ENCODE measurements around the gene ELF5.

Gene ELF5

DNA sequence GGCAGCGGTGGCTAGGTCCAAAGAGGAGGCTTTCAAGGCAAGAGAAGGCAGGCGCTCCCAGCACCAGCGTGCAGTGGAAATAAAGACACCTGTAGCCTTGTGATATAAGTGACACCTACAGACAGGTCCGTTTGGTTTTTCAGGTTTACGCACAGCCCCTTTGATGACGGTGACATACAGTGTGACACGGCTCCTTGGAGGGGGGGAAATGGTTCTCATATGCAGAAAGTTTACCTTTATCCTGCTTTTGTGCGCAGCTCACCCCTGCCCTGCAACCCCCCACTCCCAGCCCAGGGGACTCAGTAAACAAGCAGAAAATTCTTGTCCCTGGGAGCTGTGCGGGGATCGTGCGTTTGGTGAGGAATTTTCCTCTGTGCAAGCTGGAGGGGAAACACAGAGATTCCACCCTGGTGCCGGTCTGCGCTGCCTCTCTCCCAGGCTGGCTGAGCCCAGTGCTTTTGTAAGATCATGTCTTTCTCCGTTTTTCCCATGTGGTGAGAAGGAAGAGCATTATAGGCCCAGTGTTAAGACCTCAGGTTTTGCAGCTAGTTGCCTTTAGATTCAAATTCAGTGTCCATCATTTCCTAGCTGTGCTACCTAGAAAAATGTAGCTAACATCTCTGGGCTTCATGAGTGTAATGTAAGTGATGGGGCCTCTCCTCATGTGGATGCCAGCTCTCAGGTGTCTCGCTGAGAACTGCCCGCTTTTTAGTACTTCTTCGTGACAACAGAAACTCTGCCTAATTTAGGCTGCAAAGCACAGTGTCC is at the start of gene ELF5:
ELF5 (minus strand) TSS at position 113 of the 768 bp plus-strand sequence. CDS start 8,045 bp downstream, outside the sequence.
- DNase-seq (ENCODE audit: low read depth in 2 of 2), result no peak

DNA sequence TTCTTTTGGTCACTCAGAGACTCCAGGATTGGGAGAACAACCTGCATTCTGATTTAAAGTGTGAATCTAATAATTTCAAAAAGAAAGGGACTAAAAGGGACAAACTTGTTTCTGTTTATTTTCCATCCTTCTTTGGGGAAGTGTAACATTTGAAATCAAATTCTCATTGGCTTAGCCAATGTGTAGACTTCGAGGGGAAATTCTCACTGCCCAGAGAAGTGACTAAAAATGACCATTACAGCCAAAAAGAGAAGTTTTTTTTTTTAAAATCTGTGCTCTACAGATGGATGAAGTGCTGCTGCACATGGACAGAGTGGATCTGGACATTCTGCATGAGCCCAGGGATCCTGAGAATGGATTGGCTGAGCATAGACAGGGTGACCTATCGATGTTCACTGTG is 49.4 kb upstream of the ELF5 start:
- DNase-seq (ENCODE audit: low read depth in 2 of 2), result no peak

DNA sequence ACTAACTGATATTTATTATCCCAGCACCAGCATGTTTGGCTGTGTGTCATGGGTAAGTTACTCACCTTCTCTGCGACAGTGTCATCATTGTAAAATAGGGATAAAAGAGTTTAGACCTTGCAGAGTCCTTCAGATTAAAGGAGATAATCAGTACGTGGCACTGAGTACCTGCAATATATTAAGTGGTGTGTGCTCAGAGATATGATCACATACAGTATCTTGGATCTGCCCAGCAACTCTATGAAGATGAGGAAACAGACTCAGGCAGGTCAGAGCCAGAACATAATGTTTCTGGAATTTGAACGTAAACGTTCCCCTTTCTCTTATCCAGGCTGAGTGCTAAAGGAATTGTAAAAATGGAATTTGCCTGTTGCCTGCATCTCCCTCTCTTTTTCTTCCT is 46.9 kb upstream of the ELF5 start:
- DNase-seq (ENCODE audit: low read depth in 2 of 2), result no peak

DNA sequence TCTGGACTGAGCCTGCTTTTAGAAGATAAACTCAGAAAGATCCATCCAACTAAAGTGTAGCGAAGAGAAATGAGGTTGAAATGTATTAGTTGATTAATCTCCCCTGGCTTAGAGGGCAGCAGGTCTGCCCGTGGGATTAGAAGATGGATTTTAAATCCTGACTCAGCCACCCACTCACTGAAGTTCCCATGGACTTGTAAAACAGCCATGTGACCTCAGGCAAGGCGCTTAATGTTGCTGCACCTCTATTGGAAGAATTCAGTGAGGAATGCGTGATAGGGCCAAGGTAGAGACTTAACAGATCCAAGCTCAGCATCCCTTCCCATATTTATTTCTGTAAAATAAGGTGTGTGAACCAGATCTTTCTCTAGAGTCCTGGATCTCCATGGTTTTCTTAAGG is 45.1 kb upstream of the ELF5 start:
- DNase-seq (ENCODE audit: low read depth in 2 of 2), result no peak

DNA sequence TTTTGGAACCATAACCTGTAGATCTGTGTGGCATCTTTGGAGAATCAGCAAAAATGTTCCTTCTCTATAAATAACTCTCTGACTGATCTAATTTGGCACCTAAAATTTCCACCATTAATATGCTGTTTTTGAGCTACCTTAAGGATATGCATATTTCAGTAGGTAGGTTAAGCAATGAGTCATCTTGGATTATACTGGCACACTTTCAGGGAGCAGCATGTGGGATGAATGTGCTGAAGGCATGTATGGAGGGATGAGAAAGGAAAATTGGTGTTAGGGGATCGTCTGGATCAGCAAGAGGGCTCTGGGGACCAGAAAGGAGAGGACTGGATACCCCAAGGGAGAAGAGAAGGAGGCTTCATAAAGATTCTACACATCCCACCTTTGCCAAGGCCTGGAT is 44.6 kb upstream of the ELF5 start:
- no peak for DNase-seq (ENCODE audit: low read depth in 2 of 2)

DNA sequence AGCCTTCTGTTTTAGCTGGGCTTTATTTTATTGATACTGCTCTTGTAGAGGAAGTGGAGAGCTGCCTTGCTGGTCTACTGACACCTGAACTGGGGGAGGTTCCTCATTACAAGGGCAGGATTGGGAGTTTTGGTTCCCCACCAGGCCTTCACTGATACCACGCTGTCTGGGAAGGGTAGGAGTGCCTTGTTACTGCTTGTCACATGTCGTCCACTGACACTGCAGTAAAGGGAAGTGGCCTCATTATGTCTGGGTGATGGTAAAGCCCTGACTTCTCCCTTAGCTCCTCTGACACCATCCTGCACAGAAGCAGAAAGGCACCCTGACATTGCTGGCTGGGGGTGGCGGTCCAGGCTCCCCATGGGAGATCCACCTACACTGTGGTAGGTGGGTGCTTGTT is 38.7 kb upstream of the ELF5 start:
- DNase-seq (ENCODE audit: low read depth in 2 of 2), result no peak

DNA sequence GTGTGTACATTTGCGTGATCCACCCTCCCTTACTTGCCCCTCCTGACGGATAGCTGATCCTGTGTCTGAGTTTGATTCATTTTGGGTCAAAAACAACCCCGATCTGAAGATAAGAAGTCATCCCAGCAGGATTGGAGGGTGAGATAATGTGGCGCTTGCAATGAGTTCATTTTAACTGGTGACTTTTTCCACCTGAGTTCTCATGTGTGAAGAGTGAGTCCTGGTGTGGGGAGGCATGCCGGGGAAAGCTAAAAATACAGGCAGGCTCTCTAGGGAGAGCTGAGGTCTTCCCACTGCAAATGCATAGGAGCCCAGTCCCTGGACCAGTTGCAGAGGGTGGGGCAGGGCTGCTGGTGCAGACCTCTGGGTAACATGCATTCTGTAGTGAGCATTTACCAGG is 35.7 kb upstream of the ELF5 start:
- no peak for DNase-seq (ENCODE audit: low read depth in 2 of 2)

DNA sequence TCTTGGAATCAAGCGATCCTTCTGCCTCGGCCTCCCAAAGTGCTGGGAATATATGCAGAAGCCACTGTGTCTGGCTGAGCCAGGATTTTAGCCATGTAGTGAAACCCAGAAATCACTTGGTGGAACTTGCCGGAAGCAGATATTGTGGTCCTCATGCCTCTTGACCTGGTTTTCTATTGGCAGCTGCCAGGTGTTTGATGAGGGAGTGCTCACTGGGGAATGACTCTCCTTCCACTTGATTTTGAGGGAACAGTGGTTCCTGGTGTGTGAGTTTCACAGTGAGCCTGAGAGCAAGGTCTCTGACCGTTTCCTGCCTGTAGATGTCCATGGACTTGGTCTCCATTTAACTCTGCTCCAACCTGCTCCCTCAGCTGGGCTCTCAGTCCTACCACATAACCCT is 34.7 kb upstream of the ELF5 start:
- DNase-seq (ENCODE audit: low read depth in 2 of 2), result no peak

DNA sequence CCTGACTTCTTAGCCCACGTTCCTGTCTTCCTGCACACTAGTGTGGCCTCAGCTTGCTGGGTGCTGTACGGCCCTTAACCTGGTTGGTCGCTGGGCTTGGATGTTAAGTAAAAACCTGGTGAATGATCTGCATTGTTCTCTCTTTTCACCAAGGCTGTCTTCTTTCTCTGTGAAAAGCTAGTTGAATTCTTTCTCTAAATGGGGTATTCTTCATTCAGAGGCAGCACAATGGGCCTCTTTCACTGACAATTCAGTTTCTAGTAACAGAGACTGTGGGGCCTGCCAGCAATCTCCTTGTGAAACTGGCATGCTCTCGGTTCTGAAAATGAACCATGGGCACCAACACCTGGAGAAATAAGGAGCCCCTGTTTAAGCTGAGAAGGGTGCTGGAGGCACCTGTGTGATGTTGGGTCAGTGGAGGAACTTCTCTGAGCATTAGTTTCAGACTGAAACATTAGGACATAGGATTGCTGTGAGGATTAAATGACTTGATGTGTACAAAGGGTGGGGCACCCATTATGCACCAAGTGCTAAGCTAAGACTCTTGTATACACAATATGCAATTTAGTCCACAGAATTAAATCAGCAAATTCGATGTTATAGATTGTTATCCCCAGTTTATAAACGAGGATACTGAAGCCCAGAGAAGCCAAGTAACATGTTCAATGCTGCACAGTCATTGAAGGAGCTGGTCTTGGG is 33.1 kb upstream of the ELF5 start:
- no peak for DNase-seq (ENCODE audit: low read depth in 2 of 2)

DNA sequence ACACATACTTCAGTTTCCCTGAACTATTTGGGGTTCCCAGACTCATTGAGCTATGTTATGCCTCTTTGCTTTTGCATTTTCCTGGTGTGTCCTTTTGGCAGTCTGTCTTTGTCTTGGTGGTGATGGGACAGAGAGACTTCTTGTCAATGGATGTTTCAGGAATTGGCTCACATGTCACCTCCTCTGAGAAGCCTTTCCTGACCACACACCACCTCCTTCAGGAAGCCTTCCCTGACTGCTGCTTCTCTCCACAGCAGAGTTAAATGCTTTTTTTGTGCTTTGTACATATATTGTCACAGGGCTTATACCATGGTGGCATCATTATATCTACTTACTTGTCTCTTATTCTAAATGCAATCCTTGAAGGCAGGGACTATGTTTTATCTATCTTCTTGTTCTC is 28.5 kb upstream of the ELF5 start:
- no peak for DNase-seq (ENCODE audit: low read depth in 2 of 2)

DNA sequence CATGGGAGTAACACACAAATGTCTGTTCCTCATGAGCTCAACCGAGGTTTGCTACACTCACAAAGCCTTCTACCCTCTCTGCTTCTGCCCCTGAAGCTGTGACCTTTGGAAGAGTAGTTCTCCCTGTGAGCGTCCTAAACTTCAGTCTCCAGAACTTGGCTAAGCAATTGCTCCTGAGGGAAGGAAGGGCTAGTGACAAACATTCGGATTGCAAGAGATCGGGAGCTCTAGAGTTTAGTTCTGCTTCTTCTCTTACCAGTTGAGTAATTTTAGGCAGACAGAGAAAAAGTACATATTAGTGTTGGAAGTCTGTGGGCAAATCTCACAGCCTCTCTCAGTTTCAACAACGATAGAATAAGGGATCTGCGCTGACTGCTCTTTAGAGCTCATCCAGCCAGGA is 27.3 kb upstream of the ELF5 start:
- no peak for DNase-seq (ENCODE audit: low read depth in 2 of 2)

DNA sequence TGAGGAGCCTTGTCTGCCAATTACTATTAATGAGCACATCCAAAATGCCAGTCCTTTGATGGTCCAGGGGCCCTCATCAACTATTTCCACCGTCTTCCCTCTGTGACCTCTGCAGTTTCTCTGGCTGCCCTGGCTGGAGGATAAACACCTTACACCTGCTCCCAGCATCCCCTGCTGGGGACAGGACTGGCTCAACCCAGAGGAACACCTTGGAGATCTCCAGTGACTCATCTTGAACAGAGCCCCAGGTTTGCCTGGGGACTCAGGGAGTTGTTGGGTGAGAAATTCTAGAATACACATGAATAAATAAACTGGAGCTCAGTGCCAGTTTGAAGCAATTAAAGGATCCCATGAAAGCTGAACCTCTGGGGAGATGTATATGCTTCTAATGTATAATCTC is 24.0 kb upstream of the ELF5 start:
- no peak for DNase-seq (ENCODE audit: low read depth in 2 of 2)

DNA sequence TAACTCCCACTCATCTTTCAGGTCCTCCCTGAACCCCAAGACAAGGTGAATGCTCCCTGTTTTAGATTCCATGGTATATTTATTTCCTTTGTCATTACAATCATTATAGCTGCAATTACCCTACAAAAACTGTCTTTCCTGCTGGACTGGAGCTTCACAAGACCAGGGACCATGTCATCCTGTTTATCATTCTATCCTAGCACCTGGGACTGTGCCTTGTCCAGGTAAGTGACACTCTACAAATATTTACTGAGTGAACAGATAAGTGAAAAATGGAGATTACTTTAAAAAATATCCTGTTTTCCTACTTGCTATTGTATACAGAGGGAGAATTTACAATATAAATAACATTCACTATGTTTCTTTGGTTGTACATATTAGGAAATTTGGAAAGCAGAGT is 22.5 kb upstream of the ELF5 start:
- DNase-seq (ENCODE audit: low read depth in 2 of 2), result no peak

DNA sequence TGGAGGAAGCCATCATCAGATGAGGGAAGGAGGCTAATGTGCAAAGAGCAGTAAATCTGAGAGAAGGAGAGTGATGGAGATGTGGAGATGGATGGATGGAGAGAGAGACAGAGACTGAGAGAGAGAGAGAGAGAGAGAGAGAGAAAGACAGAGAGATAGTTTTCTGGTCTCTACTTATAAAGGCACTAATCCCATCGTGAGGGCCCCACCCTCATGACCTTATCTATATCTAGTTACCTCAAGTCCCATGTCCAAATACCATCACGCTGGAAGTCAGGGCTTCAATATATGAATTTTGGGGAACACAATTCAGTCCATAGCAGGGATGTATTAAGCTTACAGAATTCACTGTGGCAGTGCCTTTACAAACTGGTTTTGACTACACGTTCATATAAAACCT is 21.2 kb upstream of the ELF5 start:
- DNase-seq (ENCODE audit: low read depth in 2 of 2), result no peak

DNA sequence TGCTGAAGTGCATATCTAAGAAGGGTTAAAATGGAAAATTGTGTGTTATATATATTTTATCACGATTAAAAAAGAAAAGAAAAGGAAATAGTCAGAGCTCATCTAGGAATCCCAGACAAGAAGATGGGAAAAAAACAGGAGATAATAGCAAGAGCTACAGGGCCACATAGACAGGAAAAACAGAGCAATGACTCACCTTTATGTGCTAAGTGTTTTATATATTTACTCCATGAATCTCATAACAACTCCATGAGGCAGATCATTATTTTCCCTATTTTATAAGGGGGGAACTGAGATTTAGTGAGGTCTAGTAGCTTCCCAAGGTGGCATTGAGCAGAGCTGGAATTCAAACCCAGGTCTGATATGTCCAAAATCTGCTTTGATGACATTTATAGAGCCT is 18.1 kb upstream of the ELF5 start:
- DNase-seq (ENCODE audit: low read depth in 2 of 2), result no peak

DNA sequence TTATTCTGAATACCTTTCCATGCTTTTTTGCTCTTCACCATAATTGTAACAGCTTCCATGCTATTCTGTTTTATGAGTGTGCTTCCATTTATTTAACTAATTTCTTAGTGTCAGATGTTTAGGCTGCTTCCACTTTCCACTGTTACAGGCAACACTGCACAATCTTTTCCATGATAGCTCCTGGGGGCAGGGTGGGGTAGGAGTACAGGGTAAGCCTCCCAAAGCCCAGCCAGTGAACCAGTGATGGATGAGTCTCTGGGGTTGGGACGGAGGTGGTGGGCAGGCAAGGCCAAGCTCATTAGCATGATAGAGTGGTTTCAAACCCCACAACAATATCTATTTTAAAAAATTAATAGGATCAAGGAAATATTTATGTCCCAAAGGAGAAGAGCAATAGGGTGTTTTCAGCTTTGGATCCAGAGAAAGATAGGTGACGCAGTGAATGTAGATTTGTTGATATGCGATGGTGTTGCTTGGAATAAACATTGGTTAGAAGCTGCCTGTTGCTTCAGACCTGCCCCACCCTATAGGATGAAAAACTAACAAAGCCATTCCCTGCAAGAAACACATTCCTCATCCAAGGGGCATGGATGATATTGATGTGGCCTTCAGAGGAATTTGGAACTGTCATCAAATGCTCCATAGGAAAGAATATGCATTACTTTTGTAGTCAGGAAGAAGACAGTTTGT is 17.1 kb upstream of the ELF5 start:
- DNase-seq (ENCODE audit: low read depth in 2 of 2), result no peak

DNA sequence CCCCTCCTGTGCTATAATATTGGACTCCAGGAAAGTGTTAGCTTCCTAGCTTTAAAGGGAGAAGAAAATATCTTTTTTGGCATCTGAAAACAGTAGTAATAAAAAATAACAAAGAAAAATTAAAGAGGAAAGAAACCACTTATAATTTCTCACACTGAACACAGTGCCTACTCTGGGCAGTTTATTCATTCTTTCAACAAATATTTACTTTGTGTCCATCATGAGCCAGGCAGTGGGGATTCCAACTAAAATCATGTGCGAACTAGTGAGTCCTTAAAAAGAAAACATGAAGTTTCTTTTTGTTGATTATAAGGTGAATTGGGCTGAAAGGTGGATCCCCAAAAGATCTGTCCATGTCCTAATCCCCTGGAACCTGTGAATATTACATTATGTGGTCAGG is 16.0 kb upstream of the ELF5 start:
- DNase-seq (ENCODE audit: low read depth in 2 of 2), result no peak

DNA sequence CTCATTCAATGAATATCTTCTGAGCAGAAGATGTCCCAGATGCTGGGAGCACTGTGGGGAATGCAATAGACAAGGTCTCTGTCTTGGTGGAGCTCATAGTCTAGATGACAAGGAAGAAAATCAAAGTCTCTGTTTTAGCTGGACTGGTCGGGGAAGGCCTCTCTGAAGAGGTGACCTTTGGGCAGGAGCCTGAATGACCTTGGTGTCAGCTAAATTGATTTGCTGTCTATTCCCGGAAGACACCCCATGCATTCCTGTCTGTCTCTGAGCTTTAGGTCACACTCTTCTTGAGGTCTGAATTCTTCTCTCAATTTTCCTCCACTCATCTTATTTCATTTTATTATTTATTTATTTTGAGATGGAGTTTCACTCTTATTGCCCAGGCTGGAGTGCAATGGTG is 14.5 kb upstream of the ELF5 start:
- DNase-seq (ENCODE audit: low read depth in 2 of 2), result no peak

DNA sequence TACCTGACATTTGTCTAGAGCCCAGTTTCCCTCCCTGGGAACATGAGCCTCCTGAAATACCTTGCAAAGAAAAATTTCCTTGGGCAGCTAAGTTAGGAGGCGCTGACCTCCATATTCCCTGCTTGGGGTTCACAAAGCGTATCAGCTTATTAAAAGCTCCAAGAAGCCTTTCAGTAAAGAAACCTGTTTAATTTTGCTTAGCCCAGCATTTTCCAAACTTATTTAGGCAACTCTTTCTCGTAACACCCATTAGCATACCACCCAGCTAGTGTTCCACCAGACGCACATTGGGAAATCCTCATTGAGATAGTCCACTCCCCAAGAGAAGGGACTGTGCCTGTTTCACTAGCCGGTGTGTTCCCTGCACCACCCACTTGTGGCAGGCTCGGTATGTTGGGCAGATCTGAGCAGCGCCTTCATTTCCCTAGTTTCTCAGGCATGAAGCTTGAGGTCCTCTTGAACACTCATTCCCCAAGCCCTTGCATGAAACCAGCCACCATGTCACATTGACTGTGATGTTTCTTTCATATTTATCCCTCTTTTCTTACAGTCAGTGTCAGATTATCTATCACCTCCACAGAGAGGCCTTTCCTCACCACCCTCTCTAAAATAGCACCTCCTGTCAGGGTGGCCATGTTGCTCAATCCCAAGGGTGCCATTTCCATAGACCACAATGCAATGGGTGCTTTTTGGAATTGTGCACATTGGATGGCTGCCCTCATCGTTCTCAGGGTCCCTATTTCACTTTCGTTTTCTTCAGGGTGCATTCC is 12.5 kb upstream of the ELF5 start:
- no peak for DNase-seq (ENCODE audit: low read depth in 2 of 2)

DNA sequence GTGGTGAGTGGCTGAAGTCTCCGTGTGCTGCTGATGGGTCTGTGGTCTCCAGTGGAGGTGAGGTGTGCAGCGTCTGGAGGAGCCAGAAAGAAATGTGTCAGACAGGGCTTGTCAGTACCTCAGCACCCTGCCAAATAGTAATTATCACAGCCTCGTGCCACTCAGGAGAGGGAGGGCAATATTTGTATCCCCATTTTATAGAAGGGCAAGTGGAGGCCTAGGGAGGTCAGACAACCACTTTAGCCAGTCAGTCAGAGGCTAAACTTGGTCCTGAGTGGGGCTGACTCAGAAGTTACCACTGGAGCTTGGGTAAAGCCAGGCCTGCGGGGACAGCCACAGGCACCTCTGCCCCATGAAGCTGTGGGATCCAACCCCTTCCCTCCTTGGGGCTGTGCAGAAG is 11.5 kb upstream of the ELF5 start:
- no peak for DNase-seq (ENCODE audit: low read depth in 2 of 2)

DNA sequence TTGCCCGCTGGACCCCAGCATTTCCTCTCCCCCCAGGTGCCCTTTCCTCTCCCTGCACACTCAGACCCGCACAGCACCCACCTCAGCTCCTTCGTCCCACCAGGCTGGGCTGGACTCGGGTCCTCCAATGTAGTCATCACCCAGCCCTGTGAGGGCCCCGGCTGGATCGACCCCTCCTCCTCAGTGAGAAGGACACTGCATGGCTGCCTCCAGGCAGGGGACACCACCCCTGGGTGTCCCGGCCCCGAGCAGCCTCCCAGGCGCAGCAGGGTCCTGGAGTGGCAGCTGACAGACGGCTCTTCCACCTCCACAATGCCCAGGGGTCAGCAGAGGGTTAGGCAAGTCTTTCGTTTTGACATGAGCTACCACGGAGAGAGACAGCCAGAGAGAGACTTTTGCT is 11.1 kb upstream of the ELF5 start:
- DNase-seq (ENCODE audit: low read depth in 2 of 2), result no peak

DNA sequence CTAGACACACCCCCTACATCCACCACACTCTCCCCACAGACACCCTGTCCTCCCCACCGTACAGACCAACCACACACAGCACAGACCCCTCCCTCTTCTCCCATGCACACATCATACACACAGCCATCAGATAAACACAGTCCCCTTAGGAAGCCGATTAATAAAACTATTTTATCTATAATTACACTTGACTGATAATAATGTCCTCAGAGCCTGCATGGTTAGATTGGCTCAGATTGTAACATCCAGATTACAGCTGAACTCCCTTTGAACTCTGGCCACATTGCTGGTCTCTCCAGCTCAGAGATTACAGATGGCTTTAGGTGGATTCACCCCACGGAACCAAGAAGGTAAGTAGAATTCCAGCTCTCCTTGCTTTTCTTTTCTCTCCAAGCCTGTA is 9.5 kb upstream of the ELF5 start:
- no peak for DNase-seq (ENCODE audit: low read depth in 2 of 2)
